Adrenal gland (tissue), 5 donors: ENCODE data around the gene USP34.

Source experiments
- POLR2A ChIP-seq, 2 donors: fragments of 450-650 bp; IDR thresholded peaks; one replicate each; pipeline ENCODE4 v1.6.1; 2017; ENCODE audit warnings: antibody characterized with exemption in 2 of 2, mild to moderate bottlenecking in 2 of 2, moderate library complexity in 1 of 2
- TF ChIP-seq, protein P1 (sequence below), 6 experiments: fragments of 450-650 bp in 4 of 6; fragments of 200-600 bp in 2 of 6; sonication (generic) in 1 of 6; IDR thresholded peaks; 1 replicate in 5 of 6; 2 replicates in 1 of 6; pipeline versions ENCODE4 v1.5.1 to v1.8.0; 2016 to 2021; ENCODE audit warnings: antibody characterized with exemption in 6 of 6, mild to moderate bottlenecking in 2 of 6, moderate library complexity in 1 of 6
- donor health status: DM: no; HTN: no; CAD: no.

DNA sequence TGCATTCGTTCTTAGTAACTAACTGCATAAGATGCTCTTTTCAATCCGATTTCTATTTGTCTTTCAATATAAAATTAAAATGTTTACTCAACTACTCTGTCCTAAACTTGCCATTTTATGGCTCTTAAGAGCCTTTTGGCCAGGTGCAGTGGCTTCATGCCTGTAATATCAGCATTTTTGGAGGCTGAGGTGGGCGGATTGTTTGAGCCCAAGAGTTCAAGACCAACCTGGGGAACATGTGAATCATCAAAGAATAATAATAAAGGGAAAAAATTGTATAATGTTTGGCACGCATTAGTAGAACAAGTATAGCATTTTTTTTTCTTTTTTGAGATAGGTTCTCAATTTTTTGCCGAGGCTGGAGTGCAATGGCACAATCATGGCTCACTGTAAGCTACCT, 216.4 kb downstream of the USP34 start:
- TF ChIP-seq POLR2A (IDR thresholded peaks at IDR 0.05), result no peak
- TF ChIP-seq, protein P1, sequence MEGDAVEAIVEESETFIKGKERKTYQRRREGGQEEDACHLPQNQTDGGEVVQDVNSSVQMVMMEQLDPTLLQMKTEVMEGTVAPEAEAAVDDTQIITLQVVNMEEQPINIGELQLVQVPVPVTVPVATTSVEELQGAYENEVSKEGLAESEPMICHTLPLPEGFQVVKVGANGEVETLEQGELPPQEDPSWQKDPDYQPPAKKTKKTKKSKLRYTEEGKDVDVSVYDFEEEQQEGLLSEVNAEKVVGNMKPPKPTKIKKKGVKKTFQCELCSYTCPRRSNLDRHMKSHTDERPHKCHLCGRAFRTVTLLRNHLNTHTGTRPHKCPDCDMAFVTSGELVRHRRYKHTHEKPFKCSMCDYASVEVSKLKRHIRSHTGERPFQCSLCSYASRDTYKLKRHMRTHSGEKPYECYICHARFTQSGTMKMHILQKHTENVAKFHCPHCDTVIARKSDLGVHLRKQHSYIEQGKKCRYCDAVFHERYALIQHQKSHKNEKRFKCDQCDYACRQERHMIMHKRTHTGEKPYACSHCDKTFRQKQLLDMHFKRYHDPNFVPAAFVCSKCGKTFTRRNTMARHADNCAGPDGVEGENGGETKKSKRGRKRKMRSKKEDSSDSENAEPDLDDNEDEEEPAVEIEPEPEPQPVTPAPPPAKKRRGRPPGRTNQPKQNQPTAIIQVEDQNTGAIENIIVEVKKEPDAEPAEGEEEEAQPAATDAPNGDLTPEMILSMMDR (IDR thresholded peaks at IDR 0.05), result no peak
